Fibroblast of lung (primary cell): ENCODE results near the gene NOC4L.

Experiments used
- EZH2 ChIP-seq: IDR thresholded peaks from 2 replicates; pipeline ENCODE4 v1.5.1; 2012; ENCODE audit warnings: low read length, control low read depth, mild to moderate bottlenecking; ENCODE audit errors: missing control alignments
- TF ChIP-seq, protein P1 (sequence below), 2 donors: IDR thresholded peaks in 1 of 2; conservative IDR thresholded peaks in 1 of 2; 1 replicate in 1 of 2; 2 replicates in 1 of 2; pipeline ENCODE4 v1.5.1; 2011 to 2012; ENCODE audit warnings: low read length in 2 of 2, control low read depth in 1 of 2, inconsistent platforms in 1 of 2, low read depth in 1 of 2, mild to moderate bottlenecking in 1 of 2

DNA sequence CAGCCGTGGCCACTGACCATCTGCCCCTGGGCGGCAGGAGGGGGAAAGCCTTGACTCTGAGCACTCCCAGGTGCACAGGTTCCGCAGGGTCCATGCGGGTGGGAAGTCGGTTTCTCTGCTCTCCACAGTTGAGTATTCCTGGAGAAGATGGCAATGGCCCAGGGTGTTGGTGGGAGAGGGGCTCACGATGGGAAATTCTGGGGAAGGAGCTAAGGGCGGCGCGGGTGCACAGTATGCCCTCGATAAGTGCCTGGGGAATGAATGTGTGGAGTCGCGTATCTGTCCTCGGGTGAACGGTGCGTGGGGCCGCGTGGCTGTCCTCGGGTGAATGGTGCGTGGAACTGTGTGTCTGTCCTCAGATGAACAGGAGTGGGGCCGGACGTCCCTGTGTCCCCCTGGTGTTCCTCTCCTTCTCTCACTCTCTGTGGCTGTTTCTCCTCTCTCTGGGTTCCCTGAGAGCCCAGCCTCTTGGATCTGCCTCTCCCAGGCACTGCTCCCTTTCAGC is 38.0 kb downstream of the NOC4L start:
- TF ChIP-seq, protein P1, sequence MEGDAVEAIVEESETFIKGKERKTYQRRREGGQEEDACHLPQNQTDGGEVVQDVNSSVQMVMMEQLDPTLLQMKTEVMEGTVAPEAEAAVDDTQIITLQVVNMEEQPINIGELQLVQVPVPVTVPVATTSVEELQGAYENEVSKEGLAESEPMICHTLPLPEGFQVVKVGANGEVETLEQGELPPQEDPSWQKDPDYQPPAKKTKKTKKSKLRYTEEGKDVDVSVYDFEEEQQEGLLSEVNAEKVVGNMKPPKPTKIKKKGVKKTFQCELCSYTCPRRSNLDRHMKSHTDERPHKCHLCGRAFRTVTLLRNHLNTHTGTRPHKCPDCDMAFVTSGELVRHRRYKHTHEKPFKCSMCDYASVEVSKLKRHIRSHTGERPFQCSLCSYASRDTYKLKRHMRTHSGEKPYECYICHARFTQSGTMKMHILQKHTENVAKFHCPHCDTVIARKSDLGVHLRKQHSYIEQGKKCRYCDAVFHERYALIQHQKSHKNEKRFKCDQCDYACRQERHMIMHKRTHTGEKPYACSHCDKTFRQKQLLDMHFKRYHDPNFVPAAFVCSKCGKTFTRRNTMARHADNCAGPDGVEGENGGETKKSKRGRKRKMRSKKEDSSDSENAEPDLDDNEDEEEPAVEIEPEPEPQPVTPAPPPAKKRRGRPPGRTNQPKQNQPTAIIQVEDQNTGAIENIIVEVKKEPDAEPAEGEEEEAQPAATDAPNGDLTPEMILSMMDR (conservative IDR thresholded peaks at IDR 0.05 in 1 of 2, IDR thresholded peaks at IDR 0.05 in 1 of 2; ENCODE audit: low read depth in 1 of 2, low read length in 2 of 2) = no peak
- no peak for TF ChIP-seq EZH2
